ENCODE data around the gene FLT1.

FLT1 gene

DNA sequence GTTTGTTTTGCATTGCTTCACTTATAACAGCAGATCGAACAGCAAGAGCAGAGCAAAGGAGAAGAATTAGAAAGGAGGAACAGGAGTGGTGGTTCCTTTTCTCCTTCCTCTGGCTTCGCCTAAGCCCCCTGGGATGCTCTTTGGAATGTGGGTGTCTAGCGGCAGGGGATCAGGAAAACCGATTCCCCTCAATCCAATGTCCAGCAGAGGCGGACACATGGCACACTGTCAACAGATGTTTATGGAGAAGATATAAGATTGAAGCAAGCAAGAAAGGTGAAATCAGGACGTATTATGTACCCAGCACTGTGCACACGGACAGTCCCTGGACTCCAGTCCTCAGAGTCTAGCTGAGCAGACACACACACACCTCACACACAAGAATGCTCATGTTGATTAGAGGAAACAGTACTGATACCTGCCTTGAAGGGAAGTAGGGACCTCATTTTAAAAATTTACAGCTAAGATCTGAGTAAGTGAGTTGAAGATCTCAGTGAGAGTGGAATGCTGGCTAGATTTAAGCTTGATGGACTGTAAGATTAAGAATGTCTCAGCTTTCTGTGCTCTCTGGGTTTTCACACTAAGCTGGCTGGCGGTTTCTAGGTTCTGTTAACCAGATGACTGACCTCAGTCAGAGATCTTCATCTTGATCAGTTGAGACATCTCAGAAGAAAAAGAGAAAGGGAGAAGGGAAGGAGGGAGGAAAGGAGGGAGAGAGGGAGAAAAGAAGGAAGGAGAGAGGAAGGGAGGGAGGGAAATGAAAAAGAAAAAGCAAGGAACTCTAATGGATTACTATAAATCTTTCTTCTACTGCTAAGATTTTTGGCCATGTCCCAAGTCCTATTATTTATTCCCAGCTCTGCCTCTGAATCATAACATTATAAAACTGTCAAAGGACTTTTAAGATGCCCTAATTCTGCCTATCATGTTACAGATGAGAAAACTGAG lies 44.8 kb downstream of the FLT1 start:
- TF ChIP-seq, protein P1, sequence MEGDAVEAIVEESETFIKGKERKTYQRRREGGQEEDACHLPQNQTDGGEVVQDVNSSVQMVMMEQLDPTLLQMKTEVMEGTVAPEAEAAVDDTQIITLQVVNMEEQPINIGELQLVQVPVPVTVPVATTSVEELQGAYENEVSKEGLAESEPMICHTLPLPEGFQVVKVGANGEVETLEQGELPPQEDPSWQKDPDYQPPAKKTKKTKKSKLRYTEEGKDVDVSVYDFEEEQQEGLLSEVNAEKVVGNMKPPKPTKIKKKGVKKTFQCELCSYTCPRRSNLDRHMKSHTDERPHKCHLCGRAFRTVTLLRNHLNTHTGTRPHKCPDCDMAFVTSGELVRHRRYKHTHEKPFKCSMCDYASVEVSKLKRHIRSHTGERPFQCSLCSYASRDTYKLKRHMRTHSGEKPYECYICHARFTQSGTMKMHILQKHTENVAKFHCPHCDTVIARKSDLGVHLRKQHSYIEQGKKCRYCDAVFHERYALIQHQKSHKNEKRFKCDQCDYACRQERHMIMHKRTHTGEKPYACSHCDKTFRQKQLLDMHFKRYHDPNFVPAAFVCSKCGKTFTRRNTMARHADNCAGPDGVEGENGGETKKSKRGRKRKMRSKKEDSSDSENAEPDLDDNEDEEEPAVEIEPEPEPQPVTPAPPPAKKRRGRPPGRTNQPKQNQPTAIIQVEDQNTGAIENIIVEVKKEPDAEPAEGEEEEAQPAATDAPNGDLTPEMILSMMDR (IDR thresholded peaks at IDR 0.05; ENCODE audit: low read depth, low read length), result no peak
- DNase-seq (ENCODE audit: extremely low read depth, low read depth), result no peak

DNA sequence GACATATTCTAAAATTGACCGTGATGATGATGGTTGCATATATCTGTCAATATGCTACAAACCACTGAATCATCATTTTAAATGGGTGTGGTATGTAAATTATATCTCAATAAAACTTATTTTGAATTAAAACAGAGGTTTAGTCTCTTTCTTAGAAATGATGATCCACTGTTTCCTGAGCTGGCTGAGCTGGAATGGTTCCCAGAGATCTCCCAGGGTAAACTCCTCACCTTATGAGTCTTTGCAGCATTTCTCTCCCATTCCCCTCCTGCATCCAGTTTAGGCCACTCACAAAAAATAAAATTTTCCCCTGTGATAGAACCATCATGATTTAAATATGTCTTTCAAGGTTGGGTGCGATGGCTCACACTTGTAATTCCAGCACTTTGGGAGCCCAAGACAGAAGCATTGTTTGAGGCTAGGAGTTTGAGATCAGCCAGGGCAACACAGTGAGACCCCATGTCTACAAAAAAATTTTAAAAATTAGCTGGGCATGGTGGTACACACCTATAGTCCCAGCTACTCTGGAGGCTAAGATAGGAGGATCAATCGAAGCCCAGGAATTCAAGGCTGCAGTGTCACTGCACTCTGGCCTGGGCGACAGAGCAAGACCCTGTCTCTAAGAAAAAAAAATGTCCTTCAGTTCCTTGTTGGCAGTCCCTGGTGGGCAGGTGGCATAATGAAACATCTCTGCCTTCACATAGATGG lies 46.1 kb downstream of the FLT1 start:
- TF ChIP-seq, protein P1 (IDR thresholded peaks at IDR 0.05; ENCODE audit: low read depth, low read length), result no peak
- no peak for DNase-seq (ENCODE audit: extremely low read depth, low read depth)

DNA sequence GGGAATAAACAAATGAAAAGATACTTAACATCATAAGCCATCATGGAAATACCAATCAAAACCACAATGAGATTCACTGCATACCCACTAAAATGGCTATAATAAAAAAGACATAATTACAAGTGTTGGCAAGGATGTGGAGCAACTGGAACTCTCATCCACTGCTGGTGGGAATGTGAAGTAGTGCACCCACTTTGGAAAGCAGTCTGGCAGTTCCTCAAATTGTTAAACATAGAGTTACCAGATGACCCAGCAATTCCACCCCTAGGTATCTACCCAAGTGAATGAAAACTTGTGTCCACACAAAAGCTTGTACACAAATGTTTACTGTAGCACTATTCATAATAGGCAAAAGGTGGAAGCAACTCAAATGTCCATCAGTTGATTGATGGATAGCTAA lies 46.9 kb downstream of the FLT1 start:
- TF ChIP-seq, protein P1 (IDR thresholded peaks at IDR 0.05; ENCODE audit: low read depth, low read length), result no peak
- no peak for DNase-seq (ENCODE audit: extremely low read depth, low read depth)

DNA sequence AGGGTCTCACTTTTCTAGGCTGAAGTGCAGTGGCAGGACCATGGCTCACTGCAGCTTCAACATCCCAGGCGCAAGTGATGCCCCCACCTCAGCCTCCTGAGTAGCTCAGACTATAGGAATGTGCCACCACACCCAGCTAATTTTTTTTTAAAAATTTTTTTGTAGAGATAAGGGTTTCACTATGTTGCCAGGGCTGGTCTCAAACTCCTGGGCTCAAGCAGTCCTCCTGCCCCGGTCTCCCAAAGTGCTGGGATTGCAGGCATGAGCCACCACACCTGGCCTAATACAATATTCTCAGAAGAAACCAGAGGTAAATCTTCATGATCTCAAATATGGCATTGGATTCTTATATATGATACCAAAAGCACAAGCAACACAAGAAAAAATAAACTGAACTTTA lies 47.7 kb downstream of the FLT1 start:
- DNase-seq (ENCODE audit: extremely low read depth, low read depth), result no peak
- TF ChIP-seq, protein P1 (IDR thresholded peaks at IDR 0.05; ENCODE audit: low read depth, low read length), result no peak

DNA sequence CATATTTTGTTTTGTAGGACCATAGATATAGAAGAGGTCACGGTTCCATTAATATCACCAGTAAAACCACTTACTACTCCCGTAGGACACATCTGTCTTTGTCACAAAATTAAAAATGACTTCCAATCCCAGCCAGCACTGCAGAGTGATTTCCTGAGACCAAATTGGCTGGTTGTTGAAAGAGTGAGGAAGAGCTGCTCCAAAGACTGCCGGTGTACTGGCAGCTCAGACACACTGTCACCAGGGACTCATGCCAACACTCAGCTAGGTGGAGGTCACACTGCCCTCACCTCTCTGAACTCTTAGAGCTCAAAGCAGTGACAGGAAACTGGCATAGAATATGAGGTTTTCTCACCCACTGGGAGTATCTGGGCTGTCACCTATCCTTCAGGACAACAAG lies 52.1 kb downstream of the FLT1 start:
- no peak for DNase-seq (ENCODE audit: extremely low read depth, low read depth)
- TF ChIP-seq, protein P1 (IDR thresholded peaks at IDR 0.05; ENCODE audit: low read depth, low read length), result no peak

DNA sequence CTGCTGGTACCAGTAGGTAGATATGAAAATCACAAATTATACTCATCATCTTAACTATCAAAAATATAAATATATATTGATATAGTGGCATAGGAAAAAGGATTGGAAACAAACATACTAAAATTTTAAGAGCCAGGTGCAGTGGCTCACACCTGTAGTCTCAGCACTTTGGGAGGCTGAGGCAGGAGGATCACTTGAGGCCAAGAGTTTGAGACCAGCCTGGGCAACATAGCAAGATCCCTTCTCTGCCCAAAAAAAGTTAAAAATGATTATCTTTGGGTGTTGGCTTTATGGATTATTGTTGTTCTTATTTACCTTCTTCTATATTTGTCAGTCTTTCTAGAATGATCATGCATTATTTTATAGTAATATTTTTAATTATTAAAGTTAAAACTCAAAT lies 53.4 kb downstream of the FLT1 start:
- no peak for DNase-seq (ENCODE audit: extremely low read depth, low read depth)
- TF ChIP-seq, protein P1 (IDR thresholded peaks at IDR 0.05; ENCODE audit: low read depth, low read length), result no peak

Data from AG09319 (cell line).